SK-N-SH treated with all-trans-retinoic acid at 6 μM for 48 hours (cell line): ENCODE data around the gene GEMIN2.

ENCODE experiments used
- ISL1 ChIP-seq: fragments of 250-450 bp; sonication (Bioruptor Pico); IDR thresholded peaks from 2 replicates; pipeline ENCODE4 v2.1.2; 2022; ENCODE audit warnings: mild to moderate bottlenecking, moderate library complexity
- OSR1 ChIP-seq: fragments of 250-450 bp; sonication (Bioruptor Pico); IDR thresholded peaks from 2 replicates; pipeline ENCODE4 v1.8.0; 2022; ENCODE audit warnings: moderate library complexity, mild to moderate bottlenecking, inconsistent platforms
- PPARA ChIP-seq: fragments of 250-450 bp; sonication (Bioruptor Pico); IDR thresholded peaks from 2 replicates; pipeline ENCODE4 v1.5.0; 2020; ENCODE audit warnings: mild to moderate bottlenecking, borderline replicate concordance
- RARB ChIP-seq: fragments of 250-450 bp; sonication (Bioruptor Pico); IDR thresholded peaks from 2 replicates; pipeline ENCODE4 v1.8.0; 2021; ENCODE audit warnings: mild to moderate bottlenecking, moderate library complexity
- TCF4 ChIP-seq: fragments of 250-450 bp; sonication (Bioruptor Pico); IDR thresholded peaks from 2 replicates; pipeline ENCODE4 v1.8.0; 2021; ENCODE audit warnings: mild to moderate bottlenecking, moderate library complexity, borderline replicate concordance
- ZNF70 ChIP-seq: fragments of 450-650 bp; formaldehyde crosslinking; IDR thresholded peaks from 2 replicates; pipeline ENCODE4 v1.5.0; 2020; ENCODE audit warnings: mild to moderate bottlenecking, moderate library complexity
- TF ChIP-seq, protein P1 (sequence below): fragments of 250-450 bp; sonication (Bioruptor Pico); IDR thresholded peaks from 2 replicates; pipeline ENCODE4 v1.8.0; 2020; ENCODE audit warnings: mild to moderate bottlenecking, moderate library complexity, borderline replicate concordance
- TF ChIP-seq, protein P2 (sequence below): fragments of 250-450 bp; sonication (Bioruptor Pico); IDR thresholded peaks from 2 replicates; pipeline ENCODE4 v1.5.1; 2021; ENCODE audit warnings: mild to moderate bottlenecking, moderate library complexity
- TF ChIP-seq, protein P3 (sequence below): fragments of 250-450 bp; sonication (Bioruptor Pico); IDR thresholded peaks from 2 replicates; pipeline ENCODE4 v1.5.1; 2020; ENCODE audit warnings: low read depth, mild to moderate bottlenecking, moderate library complexity

DNA sequence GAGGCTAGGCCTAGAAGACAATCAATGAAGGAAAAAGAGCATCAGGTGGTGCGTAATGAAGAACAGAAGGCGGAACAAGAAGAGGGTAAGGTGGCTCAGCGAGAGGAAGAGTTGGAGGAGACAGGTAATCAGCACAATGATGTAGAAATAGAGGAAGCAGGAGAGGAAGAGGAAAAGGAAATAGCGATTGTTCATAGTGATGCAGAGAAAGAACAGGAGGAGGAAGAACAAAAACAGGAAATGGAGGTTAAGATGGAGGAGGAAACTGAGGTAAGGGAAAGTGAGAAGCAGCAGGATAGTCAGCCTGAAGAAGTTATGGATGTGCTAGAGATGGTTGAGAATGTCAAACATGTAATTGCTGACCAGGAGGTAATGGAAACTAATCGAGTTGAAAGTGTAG lies 66.4 kb downstream of the GEMIN2 start:
- TF ChIP-seq, protein P1, sequence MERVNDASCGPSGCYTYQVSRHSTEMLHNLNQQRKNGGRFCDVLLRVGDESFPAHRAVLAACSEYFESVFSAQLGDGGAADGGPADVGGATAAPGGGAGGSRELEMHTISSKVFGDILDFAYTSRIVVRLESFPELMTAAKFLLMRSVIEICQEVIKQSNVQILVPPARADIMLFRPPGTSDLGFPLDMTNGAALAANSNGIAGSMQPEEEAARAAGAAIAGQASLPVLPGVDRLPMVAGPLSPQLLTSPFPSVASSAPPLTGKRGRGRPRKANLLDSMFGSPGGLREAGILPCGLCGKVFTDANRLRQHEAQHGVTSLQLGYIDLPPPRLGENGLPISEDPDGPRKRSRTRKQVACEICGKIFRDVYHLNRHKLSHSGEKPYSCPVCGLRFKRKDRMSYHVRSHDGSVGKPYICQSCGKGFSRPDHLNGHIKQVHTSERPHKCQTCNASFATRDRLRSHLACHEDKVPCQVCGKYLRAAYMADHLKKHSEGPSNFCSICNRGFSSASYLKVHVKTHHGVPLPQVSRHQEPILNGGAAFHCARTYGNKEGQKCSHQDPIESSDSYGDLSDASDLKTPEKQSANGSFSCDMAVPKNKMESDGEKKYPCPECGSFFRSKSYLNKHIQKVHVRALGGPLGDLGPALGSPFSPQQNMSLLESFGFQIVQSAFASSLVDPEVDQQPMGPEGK (CRISPR knock-in tag), result no peak
- TF ChIP-seq PPARA (CRISPR knock-in tag), result no peak
- no peak for TF ChIP-seq RARB (CRISPR knock-in tag)
- no peak for TF ChIP-seq OSR1
- TF ChIP-seq, protein P2, sequence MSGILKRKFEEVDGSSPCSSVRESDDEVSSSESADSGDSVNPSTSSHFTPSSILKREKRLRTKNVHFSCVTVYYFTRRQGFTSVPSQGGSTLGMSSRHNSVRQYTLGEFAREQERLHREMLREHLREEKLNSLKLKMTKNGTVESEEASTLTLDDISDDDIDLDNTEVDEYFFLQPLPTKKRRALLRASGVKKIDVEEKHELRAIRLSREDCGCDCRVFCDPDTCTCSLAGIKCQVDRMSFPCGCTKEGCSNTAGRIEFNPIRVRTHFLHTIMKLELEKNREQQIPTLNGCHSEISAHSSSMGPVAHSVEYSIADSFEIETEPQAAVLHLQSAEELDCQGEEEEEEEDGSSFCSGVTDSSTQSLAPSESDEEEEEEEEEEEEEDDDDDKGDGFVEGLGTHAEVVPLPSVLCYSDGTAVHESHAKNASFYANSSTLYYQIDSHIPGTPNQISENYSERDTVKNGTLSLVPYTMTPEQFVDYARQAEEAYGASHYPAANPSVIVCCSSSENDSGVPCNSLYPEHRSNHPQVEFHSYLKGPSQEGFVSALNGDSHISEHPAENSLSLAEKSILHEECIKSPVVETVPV, result no peak
- TF ChIP-seq TCF4 (CRISPR knock-in tag), result no peak
- TF ChIP-seq ZNF70, result no peak
- no peak for TF ChIP-seq ISL1 (CRISPR knock-in tag)
- TF ChIP-seq, protein P3, sequence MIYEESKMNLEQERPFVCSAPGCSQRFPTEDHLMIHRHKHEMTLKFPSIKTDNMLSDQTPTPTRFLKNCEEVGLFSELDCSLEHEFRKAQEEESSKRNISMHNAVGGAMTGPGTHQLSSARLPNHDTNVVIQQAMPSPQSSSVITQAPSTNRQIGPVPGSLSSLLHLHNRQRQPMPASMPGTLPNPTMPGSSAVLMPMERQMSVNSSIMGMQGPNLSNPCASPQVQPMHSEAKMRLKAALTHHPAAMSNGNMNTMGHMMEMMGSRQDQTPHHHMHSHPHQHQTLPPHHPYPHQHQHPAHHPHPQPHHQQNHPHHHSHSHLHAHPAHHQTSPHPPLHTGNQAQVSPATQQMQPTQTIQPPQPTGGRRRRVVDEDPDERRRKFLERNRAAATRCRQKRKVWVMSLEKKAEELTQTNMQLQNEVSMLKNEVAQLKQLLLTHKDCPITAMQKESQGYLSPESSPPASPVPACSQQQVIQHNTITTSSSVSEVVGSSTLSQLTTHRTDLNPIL (CRISPR knock-in tag), result no peak
